Neuron (in vitro differentiated cells): ENCODE measurements around the gene HK1.

Experiments
- H2AFZ ChIP-seq: one replicate; pipeline ENCODE4 v1.6.1; 2013; ENCODE audit warnings: low read depth, mild to moderate bottlenecking, inconsistent platforms, low read length, moderate library complexity
- H3K27me3 ChIP-seq: one replicate; pipeline ENCODE4 v1.6.1; 2013; ENCODE audit warnings: low read length; ENCODE audit not compliant: insufficient read depth
- H3K36me3 ChIP-seq: one replicate; pipeline ENCODE4 v1.6.1; 2013; ENCODE audit warnings: low read length; ENCODE audit not compliant: insufficient read depth
- H3K4me1 ChIP-seq: one replicate; pipeline ENCODE4 v1.6.1; 2013; ENCODE audit warnings: low read length; ENCODE audit not compliant: insufficient read depth
- H3K4me3 ChIP-seq: 2 replicates; pipeline ENCODE4 v1.5.1; 2013; ENCODE audit warnings: mild to moderate bottlenecking, low read length, moderate library complexity
- H3K9me3 ChIP-seq: one replicate; pipeline ENCODE4 v1.6.1; 2013; ENCODE audit warnings: low read length

HK1 gene

GRCh38 chr10:69416695-69417094, 138.4 kb downstream of the HK1 start, which contains the start of gene TACR2:
Gene TACR2, minus strand, starts transcription at chr10:69416918. Its CDS starts 595 bp downstream, at chr10:69416323.
- Histone ChIP-seq H3K9me3 (no peaks in the 10 kb centered on the region), H3K27me3 (peaks cover 6% of the 10 kb centered on the region), H3K36me3 (no peaks in the 10 kb centered on the region), H2AFZ (no peak within 1 kb of the TSS), H3K4me1 (no peaks in the 10 kb centered on the region), H3K4me3 (no peak within 1 kb of the TSS)

- Histone ChIP-seq H3K27me3 (peaks cover 6% of the 10 kb centered on the region), H2AFZ (no peak overlapping the region), H3K9me3 (no peaks in the 10 kb centered on the region), H3K36me3 (no peaks in the 10 kb centered on the region), H3K4me1 (no peaks in the 10 kb centered on the region), H3K4me3 (no peak overlapping the region)
These were observed 139.2 kb downstream of the HK1 start for GRCh38 chr10:69417542-69417941.

- Histone ChIP-seq H3K4me1 (no peaks in the 10 kb centered on the region), H2AFZ (no peak overlapping the region), H3K36me3 (no peaks in the 10 kb centered on the region), H3K27me3 (peaks cover 6% of the 10 kb centered on the region), H3K9me3 (no peaks in the 10 kb centered on the region), H3K4me3 (no peak overlapping the region)
These were observed 139.9 kb downstream of the HK1 start for GRCh38 chr10:69418052-69418752.

- no peaks in the 10 kb centered on the region for H3K36me3 ChIP-seq
- peaks cover 9% of the 10 kb centered on the region for H3K27me3 ChIP-seq
- no peak overlapping the region for H2AFZ ChIP-seq
- H3K9me3 ChIP-seq, result no peaks in the 10 kb centered on the region
- H3K4me3 ChIP-seq, result no peak overlapping the region
- no peaks in the 10 kb centered on the region for H3K4me1 ChIP-seq
These were observed 140.9 kb downstream of the HK1 start for GRCh38 chr10:69419096-69419743.

- Histone ChIP-seq H3K9me3 (no peaks in the 10 kb centered on the region), H3K36me3 (no peaks in the 10 kb centered on the region), H2AFZ (no peak overlapping the region), H3K4me3 (no peak overlapping the region), H3K4me1 (no peaks in the 10 kb centered on the region), H3K27me3 (peaks cover 8% of the 10 kb centered on the region)
These were observed 141.4 kb downstream of the HK1 start for GRCh38 chr10:69419744-69420126.

GRCh38 chr10:69421611-69422308, 143.5 kb downstream of the HK1 start:
- H3K36me3 ChIP-seq, result no peaks in the 10 kb centered on the region
- no peaks in the 10 kb centered on the region for H3K9me3 ChIP-seq
- peaks cover 3% of the 10 kb centered on the region for H3K27me3 ChIP-seq
- H3K4me3 ChIP-seq, result no peak overlapping the region
- H3K4me1 ChIP-seq, result no peaks in the 10 kb centered on the region
- H2AFZ ChIP-seq, result no peak overlapping the region

- H3K36me3 ChIP-seq, result no peaks in the 10 kb centered on the region
- no peak overlapping the region for H3K4me3 ChIP-seq
- no peak overlapping the region for H2AFZ ChIP-seq
- H3K9me3 ChIP-seq, result no peaks in the 10 kb centered on the region
- peaks cover 3% of the 10 kb centered on the region for H3K27me3 ChIP-seq
- no peaks in the 10 kb centered on the region for H3K4me1 ChIP-seq
These were observed 144.4 kb downstream of the HK1 start for GRCh38 chr10:69422676-69423075.

- no peaks in the 10 kb centered on the region for H3K36me3 ChIP-seq
- H3K4me1 ChIP-seq, result no peaks in the 10 kb centered on the region
- peaks cover 3% of the 10 kb centered on the region for H3K27me3 ChIP-seq
- H3K9me3 ChIP-seq, result no peaks in the 10 kb centered on the region
- H3K4me3 ChIP-seq, result no peak overlapping the region
- no peak overlapping the region for H2AFZ ChIP-seq
These were observed 146.7 kb downstream of the HK1 start for GRCh38 chr10:69425041-69425440.

GRCh38 chr10:69425511-69426298, 147.4 kb downstream of the HK1 start:
- Histone ChIP-seq H3K36me3 (no peaks in the 10 kb centered on the region), H3K27me3 (peaks cover 3% of the 10 kb centered on the region), H3K9me3 (no peaks in the 10 kb centered on the region), H2AFZ (no peak overlapping the region), H3K4me3 (no peak overlapping the region), H3K4me1 (no peaks in the 10 kb centered on the region)

- Histone ChIP-seq H2AFZ (no peak overlapping the region), H3K9me3 (no peaks in the 10 kb centered on the region), H3K4me1 (no peaks in the 10 kb centered on the region), H3K27me3 (peaks cover 3% of the 10 kb centered on the region), H3K36me3 (no peaks in the 10 kb centered on the region), H3K4me3 (no peak overlapping the region)
These were observed 148.1 kb downstream of the HK1 start for GRCh38 chr10:69426376-69426727.

- H3K36me3 ChIP-seq, result no peaks in the 10 kb centered on the region
- no peaks in the 10 kb centered on the region for H3K4me1 ChIP-seq
- H3K4me3 ChIP-seq, result no peak overlapping the region
- H3K27me3 ChIP-seq, result peaks cover 6% of the 10 kb centered on the region
- H2AFZ ChIP-seq, result no peak overlapping the region
- H3K9me3 ChIP-seq, result no peaks in the 10 kb centered on the region
These were observed 149.9 kb downstream of the HK1 start for GRCh38 chr10:69428165-69428564.

GRCh38 chr10:69434169-69434568, 155.9 kb downstream of the HK1 start:
- peaks cover 17% of the 10 kb centered on the region for H3K27me3 ChIP-seq

GRCh38 chr10:69434926-69435325, 156.6 kb downstream of the HK1 start:
- no peak overlapping the region for H2AFZ ChIP-seq
- no peaks in the 10 kb centered on the region for H3K4me1 ChIP-seq
- H3K36me3 ChIP-seq, result no peaks in the 10 kb centered on the region

More at GRCh38 chr10:69434169-69434568, 155.9 kb downstream of the HK1 start:
- H3K9me3 ChIP-seq, result no peaks in the 10 kb centered on the region
- no peak overlapping the region for H2AFZ ChIP-seq
- H3K4me3 ChIP-seq, result no peak overlapping the region
- H3K36me3 ChIP-seq, result no peaks in the 10 kb centered on the region
- no peaks in the 10 kb centered on the region for H3K4me1 ChIP-seq

More at GRCh38 chr10:69434926-69435325, 156.6 kb downstream of the HK1 start:
- Histone ChIP-seq H3K9me3 (no peaks in the 10 kb centered on the region), H3K27me3 (peaks cover 17% of the 10 kb centered on the region), H3K4me3 (no peak overlapping the region)
